HuH-7.5 (cell line): ENCODE results near the gene OTOP3.
A peak's percentile ranks its signal among the peaks of the same experiment; 100 is the strongest.

Experiments used
- DNase-seq: peaks from one replicate; pipeline ENCODE4 v3.0.0; 2011; ENCODE audit warnings: low spot score

Gene OTOP3

GRCh38 chr17:74917430-74917829 is 18.3 kb upstream of the OTOP3 start:
- no peak for DNase-seq

- DNase-seq, result no peak
These were observed 16.8 kb upstream of the OTOP3 start for GRCh38 chr17:74918906-74919305.

- DNase-seq, result peak; percentile 88
These were observed 16.0 kb upstream of the OTOP3 start for GRCh38 chr17:74919440-74920305.

GRCh38 chr17:74920306-74920620 is 15.4 kb upstream of the OTOP3 start:
- DNase-seq, result no peak

GRCh38 chr17:74920642-74921025 is 15.1 kb upstream of the OTOP3 start:
- DNase-seq, result no peak

GRCh38 chr17:74921026-74921681 is 14.5 kb upstream of the OTOP3 start:
- DNase-seq, result no peak

- no peak for DNase-seq
These were observed 13.9 kb upstream of the OTOP3 start for GRCh38 chr17:74921769-74922168.

GRCh38 chr17:74922172-74922571 is 13.5 kb upstream of the OTOP3 start:
- DNase-seq, result no peak

GRCh38 chr17:74922694-74923537 is 12.8 kb upstream of the OTOP3 start, which contains the start of gene USH1G:
TSS of gene USH1G (minus strand) at chr17:74923255. CDS start at chr17:74923073, 182 bp downstream.
- peak; percentile 71 for DNase-seq

- peak; percentile 90 for DNase-seq
These were observed 12.0 kb upstream of the OTOP3 start for GRCh38 chr17:74923538-74924249.

- DNase-seq, result no peak
These were observed 11.3 kb upstream of the OTOP3 start, which contains the start of gene OTOP2 for GRCh38 chr17:74924250-74924948. TSS of gene OTOP2 (plus strand) at chr17:74924273. CDS start at chr17:74924633, 360 bp downstream.

GRCh38 chr17:74925242-74925641 is 10.5 kb upstream of the OTOP3 start:
- no peak for DNase-seq

- no peak for DNase-seq
These were observed 6.9 kb upstream of the OTOP3 start for GRCh38 chr17:74928786-74929185.

- no peak for DNase-seq
These were observed 5.1 kb upstream of the OTOP3 start for GRCh38 chr17:74930535-74931036.

- no peak for DNase-seq
These were observed 650 bp upstream of the OTOP3 start for GRCh38 chr17:74935048-74935447.

GRCh38 chr17:74936470-74936799 is 737 bp downstream of the OTOP3 start:
- no peak for DNase-seq

- DNase-seq, result no peak
These were observed 1.7 kb downstream of the OTOP3 start for GRCh38 chr17:74937064-74938051.

- no peak for DNase-seq
These were observed 2.7 kb downstream of the OTOP3 start for GRCh38 chr17:74938194-74938950.

GRCh38 chr17:74939534-74939933 is 3.8 kb downstream of the OTOP3 start:
- no peak for DNase-seq
